Measurements from ENCODE around the gene MUTYH.
"Not testable (repeated sequence)": the region's sequence is repeated elsewhere in the genome, so short reads cannot be mapped to it uniquely, and the experiment has no call there.

The MUTYH gene

DNA sequence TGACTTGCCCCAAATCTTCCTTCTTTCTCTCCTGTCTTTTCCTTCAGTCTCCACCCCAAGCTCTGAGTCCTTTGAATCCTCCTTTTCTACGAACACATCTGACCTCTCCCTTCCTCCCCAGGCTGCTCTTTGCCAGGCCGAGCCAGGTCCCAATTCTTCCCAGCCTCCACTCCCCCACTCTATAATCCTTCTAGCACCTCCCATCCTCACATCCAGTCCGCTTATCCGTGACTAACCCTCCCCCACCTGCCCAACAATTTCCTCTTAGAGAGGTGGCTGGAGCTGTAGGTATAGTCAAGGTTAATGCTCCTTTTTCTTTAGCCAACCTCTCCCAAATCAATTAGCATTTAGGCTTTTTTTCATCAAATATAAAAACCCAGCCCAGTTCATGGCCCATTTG lies 23.1 kb downstream of the MUTYH start:
- DNase-seq: no peak

- no peak for DNase-seq
These were observed 26.0 kb downstream of the MUTYH start for GRCh38 chr1:45314266-45314665.

DNA sequence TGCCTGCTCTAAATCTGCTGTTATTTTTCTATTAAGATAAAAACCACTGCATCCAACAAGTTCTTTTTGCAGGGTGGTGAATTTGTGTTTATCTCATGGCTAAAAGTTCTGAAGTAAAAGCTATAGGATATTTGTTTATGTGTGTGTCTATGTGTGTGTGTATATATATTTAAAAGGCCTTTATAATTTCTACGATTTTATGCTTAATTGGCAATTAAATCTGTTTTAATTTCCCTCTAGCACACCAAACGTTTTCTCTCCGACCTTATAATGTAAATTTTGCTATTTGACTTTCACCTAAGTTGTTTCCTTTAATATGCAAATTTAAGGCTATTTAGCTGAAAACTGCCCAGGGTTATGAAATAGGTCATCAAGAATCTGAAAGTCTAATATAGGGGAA lies 33.3 kb downstream of the MUTYH start:
- DNase-seq: no peak

- DNase-seq: no peak
These were observed 33.9 kb downstream of the MUTYH start for GRCh38 chr1:45306319-45306718.

- DNase-seq: no peak
These were observed 35.0 kb downstream of the MUTYH start for GRCh38 chr1:45305231-45305630.

DNA sequence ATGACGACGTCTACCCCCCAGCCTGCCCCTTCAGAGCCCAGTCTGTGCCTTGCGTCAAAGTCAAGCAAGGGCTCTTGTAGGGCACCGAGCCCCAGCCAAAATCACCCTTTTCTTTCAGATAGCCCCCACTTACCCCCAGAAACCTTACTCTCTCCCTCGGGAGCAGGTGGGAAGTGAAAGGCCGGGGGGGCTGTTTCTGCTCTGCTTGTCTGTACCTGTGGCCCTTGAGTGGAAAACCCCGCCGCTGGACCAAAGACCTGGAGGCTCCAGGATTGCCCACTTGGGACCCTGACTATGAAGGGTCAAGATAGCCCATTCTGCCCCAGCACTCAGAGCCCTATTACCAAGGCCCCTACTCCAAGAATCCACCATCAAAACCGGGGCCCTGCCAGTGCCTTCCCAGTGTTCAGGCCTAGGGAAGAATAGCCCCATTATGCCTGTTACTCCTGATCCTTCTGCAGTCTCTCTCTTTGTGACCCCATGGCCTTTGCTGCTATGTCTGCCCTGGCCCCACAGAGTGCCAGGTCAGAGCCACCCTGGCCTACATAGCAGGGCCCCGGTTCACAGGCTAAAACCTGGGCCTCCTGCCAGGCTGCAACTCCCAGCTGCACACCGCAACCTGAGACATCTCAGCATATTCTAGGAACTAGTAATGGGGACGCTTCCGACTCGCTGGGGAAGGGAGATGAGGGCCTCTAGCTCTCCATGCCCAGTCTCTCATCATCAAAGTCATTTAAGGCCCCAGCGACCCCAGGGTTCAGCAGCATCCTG lies 35.7 kb downstream of the MUTYH start:
- no peak for DNase-seq

- peak; percentile 100 for DNase-seq
These were observed 36.5 kb downstream of the MUTYH start for GRCh38 chr1:45303520-45304310.

DNA sequence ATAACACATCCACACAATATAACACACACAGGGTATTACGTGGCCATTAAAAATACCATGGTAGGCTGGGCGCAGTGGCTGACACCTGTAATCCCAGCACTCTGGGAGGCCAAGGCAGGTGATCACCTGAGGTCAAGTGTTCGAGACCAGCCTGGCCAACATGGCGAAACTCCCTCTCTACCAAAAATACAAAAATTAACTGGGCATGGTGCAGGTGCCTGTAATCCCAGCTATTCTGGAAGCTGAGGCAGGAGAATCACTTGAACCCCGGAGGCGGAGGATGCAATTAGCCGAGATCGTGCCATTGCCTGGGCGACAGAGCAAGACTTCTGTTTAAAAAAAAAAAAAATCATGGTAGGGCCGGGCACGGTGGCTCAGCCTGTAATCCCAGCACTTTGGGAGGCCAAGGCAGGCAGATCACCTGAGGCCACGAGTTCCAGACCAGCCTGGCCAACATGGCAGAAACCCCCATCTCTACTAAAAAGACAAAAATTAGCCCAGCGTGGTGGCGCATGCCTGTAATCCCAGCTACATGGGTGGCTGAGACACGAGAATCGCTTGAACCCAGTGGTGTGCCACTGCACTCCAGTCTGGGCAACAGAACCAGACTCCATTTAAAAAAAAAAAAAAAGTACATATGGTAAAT lies 37.6 kb downstream of the MUTYH start:
- peak; percentile 58 for DNase-seq

- DNase-seq: no peak
These were observed 39.6 kb downstream of the MUTYH start for GRCh38 chr1:45300669-45300997.

- DNase-seq: peak; percentile 85
These were observed 40.1 kb downstream of the MUTYH start for GRCh38 chr1:45299981-45300668.

- no peak for DNase-seq
These were observed 40.9 kb downstream of the MUTYH start for GRCh38 chr1:45299296-45299695.

DNA sequence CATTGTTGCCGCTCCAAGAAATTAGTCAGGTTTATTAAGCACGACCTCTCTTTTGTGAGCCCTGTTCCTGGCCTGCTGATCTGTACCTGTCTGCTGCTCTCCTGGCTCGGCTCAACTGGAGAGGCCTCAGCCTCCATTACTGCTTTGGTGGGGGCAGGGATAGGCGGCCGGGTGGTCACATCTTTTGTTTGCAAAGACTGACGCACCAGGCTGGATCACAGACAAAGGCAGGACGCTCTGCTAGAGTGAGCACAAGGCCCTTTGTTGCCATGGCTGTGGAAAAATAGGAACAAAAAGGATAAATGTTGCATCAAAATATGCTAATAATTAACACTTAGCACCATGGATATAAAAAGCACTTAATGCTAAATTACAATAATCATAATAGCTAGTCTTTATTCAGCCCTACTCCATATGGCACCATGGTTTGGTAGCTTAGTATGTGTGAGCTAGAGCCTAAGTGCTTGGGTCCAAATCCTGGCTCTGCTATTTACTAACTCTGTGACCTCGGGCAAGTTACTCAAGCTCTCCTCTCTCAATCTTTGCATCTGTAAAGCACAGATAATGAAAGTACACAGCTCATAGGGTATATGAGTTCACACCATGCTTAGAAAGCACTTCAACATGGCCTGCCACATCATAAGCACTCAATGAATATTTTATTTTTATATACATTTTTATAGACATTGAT lies 42.4 kb downstream of the MUTYH start:
- no peak for DNase-seq

GRCh38 chr1:45291716-45292115 lies 48.5 kb downstream of the MUTYH start:
- no peak for DNase-seq

DNA sequence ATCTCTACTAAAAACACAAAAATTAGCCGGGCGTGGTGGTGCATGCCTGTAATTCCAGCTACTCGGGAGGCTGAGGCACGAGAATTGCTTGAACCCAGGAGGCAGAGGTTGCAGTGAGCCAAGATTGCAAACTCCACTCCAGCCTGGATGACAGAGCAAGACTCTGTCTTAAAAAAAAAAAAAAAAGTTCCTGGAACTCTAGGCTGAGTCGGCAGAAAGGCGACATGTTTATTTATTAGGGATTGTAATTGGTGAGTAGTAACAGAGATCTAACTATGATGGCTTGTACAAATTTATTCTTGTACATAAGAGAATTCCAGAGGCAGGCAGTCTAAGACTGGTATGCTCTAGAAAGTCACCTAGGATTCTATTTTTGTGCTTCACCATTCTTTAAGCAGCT lies 49.2 kb downstream of the MUTYH start:
- not testable (repeated sequence) for DNase-seq

DNA sequence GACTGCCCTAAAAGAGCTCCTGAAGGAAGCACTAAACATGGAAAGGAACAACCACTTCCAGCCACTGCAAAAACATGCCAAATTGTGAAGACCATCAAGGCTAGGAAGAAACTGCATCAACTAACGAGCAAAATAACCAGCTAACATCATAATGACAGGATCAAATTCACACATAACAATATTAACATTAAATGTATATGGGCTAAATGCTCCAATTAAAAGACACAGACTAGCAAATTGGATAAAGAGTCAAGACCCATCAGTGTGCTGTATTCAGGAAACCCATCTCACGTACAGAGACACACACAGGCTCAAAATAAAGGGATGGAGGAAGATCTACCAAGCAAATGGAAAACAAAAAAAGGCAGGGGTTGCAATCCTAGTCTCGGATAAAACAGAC lies 53.7 kb downstream of the MUTYH start:
- DNase-seq: not testable (repeated sequence)

GRCh38 chr1:45284858-45285257 lies 55.4 kb downstream of the MUTYH start:
- not testable (repeated sequence) for DNase-seq

- DNase-seq: no peak
These were observed 57.9 kb downstream of the MUTYH start for GRCh38 chr1:45282351-45282750.

Measured in NCI-H774 (cell line).